Measurements from ENCODE around the gene MET.

Gene MET

GRCh38 chr7:116740231-116740630 lies 68.2 kb downstream of the MET start:
- Histone ChIP-seq H3K4me2 (ENCODE audit: low read depth, low read length, poor library complexity, severe bottlenecking) (no peak overlapping the region), H3K9me3 (ENCODE audit: insufficient read depth, low read length) (no peaks in the 10 kb centered on the region), H3K36me3 (ENCODE audit: low read length) (no peaks in the 10 kb centered on the region), H4K20me1 (ENCODE audit: low read depth, low read length) (no peaks in the 10 kb centered on the region), H3K79me2 (ENCODE audit: insufficient read depth, low read length) (no peaks in the 10 kb centered on the region), H3K9me2 (replicated peaks; ENCODE audit: insufficient read depth, low read length) (no peaks in the 10 kb centered on the region), H3K27me3 (ENCODE audit: low read length) (no peaks in the 10 kb centered on the region), H2AFZ (ENCODE audit: low read depth, low read length, severe bottlenecking) (no peak overlapping the region), H3K4me3 (ENCODE audit: insufficient read depth, low read length, poor library complexity, severe bottlenecking) (no peak overlapping the region), H3K9ac (ENCODE audit: low read length) (no peak overlapping the region), H3K27ac (ENCODE audit: low read depth, low read length) (no peak overlapping the region), H3F3A (ENCODE audit: insufficient read depth) (no peaks in the 10 kb centered on the region)
- TF ChIP-seq EZH2phosphoT487 (conservative IDR thresholded peaks at IDR 0.05; ENCODE audit: low read length) (no peak), CTCF (IDR thresholded peaks at IDR 0.05; ENCODE audit: insufficient read depth, low read length, poor library complexity, severe bottlenecking) (no peak)

GRCh38 chr7:116740755-116741462 lies 68.9 kb downstream of the MET start:
- Histone ChIP-seq H3K27ac (ENCODE audit: low read depth, low read length) (no peak overlapping the region), H3K27me3 (ENCODE audit: low read length) (no peaks in the 10 kb centered on the region), H3K9ac (ENCODE audit: low read length) (no peak overlapping the region), H3K9me3 (ENCODE audit: insufficient read depth, low read length) (no peaks in the 10 kb centered on the region), H3K9me2 (replicated peaks; ENCODE audit: insufficient read depth, low read length) (no peaks in the 10 kb centered on the region), H3K79me2 (ENCODE audit: insufficient read depth, low read length) (no peaks in the 10 kb centered on the region), H3F3A (ENCODE audit: insufficient read depth) (no peaks in the 10 kb centered on the region), H3K36me3 (ENCODE audit: low read length) (no peaks in the 10 kb centered on the region), H3K4me3 (ENCODE audit: insufficient read depth, low read length, poor library complexity, severe bottlenecking) (no peak overlapping the region), H4K20me1 (ENCODE audit: low read depth, low read length) (no peaks in the 10 kb centered on the region), H2AFZ (ENCODE audit: low read depth, low read length, severe bottlenecking) (no peak overlapping the region), H3K4me2 (ENCODE audit: low read depth, low read length, poor library complexity, severe bottlenecking) (no peak overlapping the region)
- TF ChIP-seq CTCF (IDR thresholded peaks at IDR 0.05; ENCODE audit: insufficient read depth, low read length, poor library complexity, severe bottlenecking) = no peak
- TF ChIP-seq EZH2phosphoT487 (conservative IDR thresholded peaks at IDR 0.05; ENCODE audit: low read length) = no peak

- Histone ChIP-seq H3K9ac (ENCODE audit: low read length) (no peak overlapping the region), H3K79me2 (ENCODE audit: insufficient read depth, low read length) (no peaks in the 10 kb centered on the region), H3K4me2 (ENCODE audit: low read depth, low read length, poor library complexity, severe bottlenecking) (no peak overlapping the region), H3K27me3 (ENCODE audit: low read length) (no peaks in the 10 kb centered on the region), H2AFZ (ENCODE audit: low read depth, low read length, severe bottlenecking) (no peak overlapping the region), H3K4me3 (ENCODE audit: insufficient read depth, low read length, poor library complexity, severe bottlenecking) (no peak overlapping the region), H3F3A (ENCODE audit: insufficient read depth) (no peaks in the 10 kb centered on the region), H3K36me3 (ENCODE audit: low read length) (no peaks in the 10 kb centered on the region), H3K27ac (ENCODE audit: low read depth, low read length) (no peak overlapping the region), H3K9me3 (ENCODE audit: insufficient read depth, low read length) (no peaks in the 10 kb centered on the region), H4K20me1 (ENCODE audit: low read depth, low read length) (no peaks in the 10 kb centered on the region), H3K9me2 (replicated peaks; ENCODE audit: insufficient read depth, low read length) (no peaks in the 10 kb centered on the region)
- TF ChIP-seq EZH2phosphoT487 (conservative IDR thresholded peaks at IDR 0.05; ENCODE audit: low read length) = no peak
- no peak for TF ChIP-seq CTCF (IDR thresholded peaks at IDR 0.05; ENCODE audit: insufficient read depth, low read length, poor library complexity, severe bottlenecking)
These were observed 69.8 kb downstream of the MET start for GRCh38 chr7:116741625-116742316.

Data from SU-DHL-6 (cell line).